Measurements from ENCODE around the gene SLC35F6.

The SLC35F6 gene

GRCh38 chr2:26732446-26732845 lies 31.6 kb upstream of the SLC35F6 start:
- H3K27ac ChIP-seq, result no peak overlapping the region
- no peak for TF ChIP-seq CTCF (conservative IDR thresholded peaks at IDR 0.05)

GRCh38 chr2:26733413-26733812 lies 30.7 kb upstream of the SLC35F6 start:
- H3K27ac ChIP-seq, result no peak overlapping the region
- no peak for TF ChIP-seq CTCF (conservative IDR thresholded peaks at IDR 0.05)

GRCh38 chr2:26735097-26735496 lies 29.0 kb upstream of the SLC35F6 start:
- no peak overlapping the region for H3K27ac ChIP-seq
- TF ChIP-seq CTCF (conservative IDR thresholded peaks at IDR 0.05), result no peak

- H3K27ac ChIP-seq, result no peak overlapping the region
- TF ChIP-seq CTCF (conservative IDR thresholded peaks at IDR 0.05), result no peak
These were observed 28.0 kb upstream of the SLC35F6 start for GRCh38 chr2:26735883-26736588.

GRCh38 chr2:26737221-26737620 lies 26.9 kb upstream of the SLC35F6 start:
- no peak overlapping the region for H3K27ac ChIP-seq

GRCh38 chr2:26738481-26738880 lies 25.6 kb upstream of the SLC35F6 start:
- H3K27ac ChIP-seq, result no peak overlapping the region
- TF ChIP-seq CTCF (conservative IDR thresholded peaks at IDR 0.05), result no peak

More at GRCh38 chr2:26737221-26737620, 26.9 kb upstream of the SLC35F6 start:
- no peak for TF ChIP-seq CTCF (conservative IDR thresholded peaks at IDR 0.05)

GRCh38 chr2:26739514-26739913 lies 24.6 kb upstream of the SLC35F6 start:
- H3K27ac ChIP-seq, result no peak overlapping the region
- no peak for TF ChIP-seq CTCF (conservative IDR thresholded peaks at IDR 0.05)
